IPS-15b (cell line): ENCODE results near the gene NHLRC2.

Experiments used
- H3K27me3 ChIP-seq: one replicate; pipeline ENCODE4 v1.6.1; 2013; ENCODE audit warnings: low read length; ENCODE audit not compliant: control insufficient read depth, insufficient read depth
- H3K36me3 ChIP-seq: one replicate; pipeline ENCODE4 v1.6.1; 2013; ENCODE audit warnings: low read length; ENCODE audit not compliant: control insufficient read depth, insufficient read depth
- H3K4me1 ChIP-seq: one replicate; pipeline ENCODE4 v1.6.1; 2013; ENCODE audit warnings: mild to moderate bottlenecking, low read length; ENCODE audit not compliant: control insufficient read depth, insufficient read depth
- H3K4me3 ChIP-seq: one replicate; pipeline ENCODE4 v1.5.1; 2013; ENCODE audit warnings: low read depth, low read length
- H3K9ac ChIP-seq: one replicate; pipeline ENCODE4 v1.6.1; 2013; ENCODE audit warnings: low read depth, mild to moderate bottlenecking, low read length
- H3K9me3 ChIP-seq: one replicate; pipeline ENCODE4 v1.6.1; 2013; ENCODE audit warnings: mild to moderate bottlenecking, low read length; ENCODE audit not compliant: control insufficient read depth, insufficient read depth

The NHLRC2 gene

DNA sequence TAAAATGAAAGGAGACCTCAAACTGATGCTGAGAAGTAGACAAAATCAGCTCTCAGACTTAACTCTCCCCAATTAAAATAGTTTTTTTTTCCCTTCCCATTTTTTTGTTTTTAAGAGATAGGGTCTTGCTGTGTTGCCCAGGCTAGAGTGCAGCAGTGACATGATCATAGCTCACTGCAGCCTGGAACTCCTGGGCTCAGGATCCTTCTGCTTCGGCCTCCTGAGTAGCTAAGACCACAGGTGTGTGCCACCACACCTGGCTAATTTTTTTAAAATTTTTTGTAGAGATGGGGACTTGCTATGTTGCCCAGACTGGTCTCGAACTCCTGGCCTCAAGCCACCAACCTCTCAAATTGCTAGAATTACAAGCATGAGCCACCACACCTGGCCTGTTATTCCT, 61.1 kb downstream of the NHLRC2 start:
- no peaks in the 10 kb centered on the region for H3K36me3 ChIP-seq
- no peak overlapping the region for H3K9ac ChIP-seq
- H3K4me1 ChIP-seq, result no peaks in the 10 kb centered on the region
- H3K9me3 ChIP-seq, result no peaks in the 10 kb centered on the region
- no peaks in the 10 kb centered on the region for H3K27me3 ChIP-seq
- no peak overlapping the region for H3K4me3 ChIP-seq

DNA sequence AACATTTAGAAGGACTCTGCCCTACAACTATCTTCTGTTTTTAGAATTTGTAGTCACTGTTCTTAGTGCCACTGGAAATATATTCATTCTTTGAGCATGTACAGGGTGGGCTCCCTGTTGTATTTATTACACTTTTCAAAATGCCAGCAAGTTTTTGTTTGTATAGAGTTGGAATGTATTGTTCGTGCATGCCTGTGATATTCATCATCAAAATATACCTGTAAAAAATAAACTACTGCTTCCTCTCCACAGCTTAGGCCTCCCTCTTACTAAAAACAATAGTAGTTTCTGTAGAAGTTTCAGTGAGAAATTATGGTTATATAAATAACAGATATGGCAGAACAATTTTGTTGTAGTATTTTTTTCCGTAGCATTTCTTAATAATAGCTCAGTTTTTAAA, 61.6 kb downstream of the NHLRC2 start:
- no peaks in the 10 kb centered on the region for H3K27me3 ChIP-seq
- no peaks in the 10 kb centered on the region for H3K4me1 ChIP-seq
- no peak overlapping the region for H3K9ac ChIP-seq
- H3K9me3 ChIP-seq, result no peaks in the 10 kb centered on the region
- no peaks in the 10 kb centered on the region for H3K36me3 ChIP-seq
- no peak overlapping the region for H3K4me3 ChIP-seq

DNA sequence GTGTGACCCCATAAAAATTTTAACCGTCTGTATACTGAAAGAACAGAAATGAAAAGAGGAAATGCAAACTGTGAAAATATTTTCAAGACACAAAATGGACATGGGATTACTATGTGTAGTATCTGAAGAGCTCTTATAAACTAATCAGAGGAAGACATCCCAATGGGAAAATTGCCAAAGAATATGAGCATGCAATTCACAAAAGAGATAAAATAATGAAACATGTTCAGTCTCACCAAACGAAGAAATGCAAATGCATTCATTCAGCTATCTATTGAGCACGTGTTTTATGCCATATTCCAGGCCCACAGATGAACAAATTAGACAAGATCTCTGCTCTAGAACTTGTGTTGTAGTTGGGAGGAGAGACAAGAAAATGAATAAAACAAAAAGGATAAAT, 63.2 kb downstream of the NHLRC2 start:
- Histone ChIP-seq H3K27me3 (no peaks in the 10 kb centered on the region), H3K9me3 (no peaks in the 10 kb centered on the region), H3K4me3 (no peak overlapping the region), H3K36me3 (no peaks in the 10 kb centered on the region), H3K9ac (no peak overlapping the region), H3K4me1 (no peaks in the 10 kb centered on the region)

DNA sequence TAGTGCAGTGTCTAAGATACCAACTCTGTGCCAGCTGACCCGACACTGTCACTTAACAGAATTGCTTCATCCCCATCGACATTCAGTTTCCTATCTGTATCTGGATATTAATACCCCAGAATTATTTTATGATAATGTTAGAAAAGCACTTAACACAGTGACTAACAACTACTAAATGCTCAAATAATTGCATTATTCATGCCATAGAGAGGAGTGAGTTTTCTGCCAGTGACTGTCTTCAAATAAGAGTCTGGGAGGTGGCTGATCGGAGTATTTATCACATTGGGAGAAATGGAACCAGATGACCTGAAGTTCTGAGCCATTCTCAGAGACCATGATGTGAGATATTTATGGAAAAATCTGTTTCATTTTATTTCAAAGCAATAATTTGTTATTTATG, 65.7 kb downstream of the NHLRC2 start:
- no peaks in the 10 kb centered on the region for H3K4me1 ChIP-seq
- no peak overlapping the region for H3K4me3 ChIP-seq
- no peaks in the 10 kb centered on the region for H3K27me3 ChIP-seq
- no peaks in the 10 kb centered on the region for H3K9me3 ChIP-seq
- no peak overlapping the region for H3K9ac ChIP-seq
- H3K36me3 ChIP-seq, result no peaks in the 10 kb centered on the region

DNA sequence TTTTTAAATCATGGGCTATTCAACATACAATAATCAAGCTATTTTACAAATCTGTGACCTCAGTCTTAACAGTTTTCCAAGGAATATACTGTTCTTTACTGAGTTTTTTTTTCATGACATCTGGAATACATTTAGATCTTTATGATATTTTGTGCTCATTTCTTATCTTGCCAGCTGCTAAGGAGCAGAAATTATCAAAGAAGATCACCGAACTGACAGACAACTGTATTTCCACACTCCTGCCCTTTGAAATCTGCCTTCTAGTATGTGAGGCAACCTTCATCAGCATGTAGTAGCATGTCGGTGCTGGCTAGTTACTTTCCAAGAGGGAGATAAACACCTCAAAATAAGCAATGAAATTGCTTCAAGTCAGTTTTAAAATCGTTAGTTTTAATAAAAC, 66.4 kb downstream of the NHLRC2 start:
- H3K9me3 ChIP-seq, result no peaks in the 10 kb centered on the region
- H3K9ac ChIP-seq, result no peak overlapping the region
- no peaks in the 10 kb centered on the region for H3K27me3 ChIP-seq
- no peaks in the 10 kb centered on the region for H3K36me3 ChIP-seq
- H3K4me1 ChIP-seq, result no peaks in the 10 kb centered on the region
- H3K4me3 ChIP-seq, result no peak overlapping the region

DNA sequence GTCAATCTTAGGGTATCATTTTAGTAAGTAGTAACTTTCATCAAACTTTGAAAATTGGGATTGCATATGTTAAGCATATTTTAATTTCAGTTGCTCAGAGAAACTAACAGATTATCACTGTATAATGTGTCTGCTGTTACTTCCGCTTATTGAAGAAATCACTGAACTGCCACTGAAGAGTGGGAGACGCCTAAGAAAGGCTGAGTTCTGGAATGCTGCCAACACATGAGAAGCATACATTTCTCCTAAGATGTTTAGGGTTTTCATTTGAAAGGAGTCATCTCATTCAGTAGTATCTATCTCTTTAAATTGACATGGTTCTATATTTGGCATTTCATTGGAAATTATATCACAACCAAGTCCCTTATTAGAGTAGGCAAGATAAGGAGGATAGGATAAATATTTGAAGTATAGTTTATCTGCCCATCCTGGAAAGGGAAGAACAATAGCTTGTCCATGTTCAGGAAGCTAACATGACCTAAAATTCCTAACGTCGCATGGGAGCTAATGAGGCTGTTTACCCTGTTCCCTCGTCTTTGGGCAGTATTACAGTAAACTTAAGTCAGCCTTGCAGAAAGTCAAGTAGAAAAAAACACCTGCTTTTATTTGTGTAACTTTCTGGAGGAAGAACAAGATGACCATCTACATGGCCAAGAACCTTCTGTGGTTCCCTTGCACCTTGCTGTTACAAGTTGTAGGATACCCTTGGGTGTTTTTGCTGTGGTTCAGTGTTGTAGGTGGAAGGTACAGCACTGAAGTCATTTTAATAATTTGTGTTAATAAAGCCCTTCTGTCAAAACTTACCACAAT, 67.3 kb downstream of the NHLRC2 start:
- Histone ChIP-seq H3K4me3 (no peak overlapping the region), H3K27me3 (no peaks in the 10 kb centered on the region), H3K36me3 (no peaks in the 10 kb centered on the region), H3K9me3 (no peaks in the 10 kb centered on the region), H3K9ac (no peak overlapping the region), H3K4me1 (no peaks in the 10 kb centered on the region)

DNA sequence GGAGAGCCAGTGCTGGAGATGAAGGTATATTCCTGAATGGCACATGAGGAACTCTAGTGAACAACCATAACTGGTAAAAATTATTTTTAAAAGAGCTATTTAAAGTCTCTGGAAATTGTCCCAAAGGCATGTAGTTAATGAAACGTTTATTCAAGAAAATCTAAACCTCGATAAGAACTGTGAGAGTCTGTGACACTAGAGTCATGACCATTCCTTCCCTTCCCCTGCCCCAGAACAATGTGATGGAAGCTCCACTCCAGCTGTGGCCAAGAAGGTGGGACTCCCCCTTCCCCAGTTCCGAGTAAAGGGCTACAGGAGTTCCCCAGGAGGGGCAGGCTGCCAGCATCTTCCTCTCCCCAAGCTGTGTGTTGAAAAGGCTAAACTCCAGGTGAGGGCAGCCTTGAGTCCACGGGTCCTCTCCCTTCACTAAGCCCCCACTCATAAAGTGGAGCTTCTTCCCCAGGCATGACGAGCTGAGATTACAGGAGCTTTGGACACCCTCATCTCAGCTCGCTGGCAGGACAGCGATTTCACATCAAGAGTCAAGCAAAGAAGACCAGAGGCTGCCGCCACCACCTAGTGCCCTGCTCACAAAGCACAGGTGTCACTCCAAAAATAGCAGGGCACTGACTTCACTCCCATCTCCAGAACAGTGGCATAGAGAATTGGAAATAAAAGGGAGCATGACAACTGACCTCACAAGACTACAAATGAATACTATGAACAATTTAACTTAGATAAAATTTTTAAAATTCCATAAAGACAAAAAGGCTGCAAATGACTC, 68.5 kb downstream of the NHLRC2 start:
- H3K4me1 ChIP-seq, result no peaks in the 10 kb centered on the region
- no peak overlapping the region for H3K9ac ChIP-seq
- H3K4me3 ChIP-seq, result no peak overlapping the region
- H3K27me3 ChIP-seq, result no peaks in the 10 kb centered on the region
- H3K9me3 ChIP-seq, result no peaks in the 10 kb centered on the region
- H3K36me3 ChIP-seq, result no peaks in the 10 kb centered on the region

DNA sequence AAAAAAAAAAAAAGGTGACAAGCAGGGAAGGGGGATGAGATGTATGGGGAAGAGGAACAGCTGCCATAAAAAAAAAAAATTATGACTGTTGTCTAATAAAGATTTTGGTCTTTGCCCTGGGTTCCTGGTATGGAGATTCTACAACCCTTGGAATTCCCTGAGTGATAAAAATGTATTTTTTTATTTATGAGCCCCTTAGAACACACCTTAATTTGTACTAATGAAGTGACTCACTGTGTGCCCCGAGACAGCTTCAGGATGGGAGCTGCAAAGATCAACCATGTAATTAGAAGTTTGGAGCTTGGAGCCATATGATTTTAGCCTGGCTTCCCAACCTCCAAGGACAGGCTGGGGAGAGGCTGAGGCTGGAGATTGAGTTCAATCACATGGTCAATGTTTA, 69.7 kb downstream of the NHLRC2 start:
- Histone ChIP-seq H3K36me3 (no peaks in the 10 kb centered on the region), H3K9me3 (no peaks in the 10 kb centered on the region)

DNA sequence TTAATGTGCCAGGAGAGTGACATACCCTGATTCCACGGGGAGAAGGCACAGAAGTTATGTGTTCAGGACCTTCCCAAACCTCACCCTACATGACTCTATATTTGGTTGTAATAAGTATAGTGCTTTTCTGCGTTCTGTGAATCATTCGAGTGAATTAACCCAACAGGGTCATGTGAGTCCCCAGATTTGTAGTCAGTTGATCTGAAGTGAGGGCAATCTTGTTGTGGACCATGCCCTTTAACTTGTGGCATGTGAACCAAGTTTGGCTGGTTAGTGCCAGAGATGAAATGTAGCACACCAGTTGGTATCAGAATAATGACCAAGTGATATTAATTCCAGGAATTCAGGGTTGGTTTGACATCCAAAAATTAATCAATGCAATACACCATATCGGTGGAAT, 70.2 kb downstream of the NHLRC2 start:
- Histone ChIP-seq H3K9me3 (no peaks in the 10 kb centered on the region), H3K9ac (no peak overlapping the region), H3K4me3 (no peak overlapping the region), H3K36me3 (no peaks in the 10 kb centered on the region), H3K27me3 (no peaks in the 10 kb centered on the region), H3K4me1 (no peaks in the 10 kb centered on the region)

More for the DNA sequence above, 69.7 kb downstream of the NHLRC2 start:
- no peak overlapping the region for H3K4me3 ChIP-seq
- H3K27me3 ChIP-seq, result no peaks in the 10 kb centered on the region
- no peak overlapping the region for H3K9ac ChIP-seq
- no peaks in the 10 kb centered on the region for H3K4me1 ChIP-seq

DNA sequence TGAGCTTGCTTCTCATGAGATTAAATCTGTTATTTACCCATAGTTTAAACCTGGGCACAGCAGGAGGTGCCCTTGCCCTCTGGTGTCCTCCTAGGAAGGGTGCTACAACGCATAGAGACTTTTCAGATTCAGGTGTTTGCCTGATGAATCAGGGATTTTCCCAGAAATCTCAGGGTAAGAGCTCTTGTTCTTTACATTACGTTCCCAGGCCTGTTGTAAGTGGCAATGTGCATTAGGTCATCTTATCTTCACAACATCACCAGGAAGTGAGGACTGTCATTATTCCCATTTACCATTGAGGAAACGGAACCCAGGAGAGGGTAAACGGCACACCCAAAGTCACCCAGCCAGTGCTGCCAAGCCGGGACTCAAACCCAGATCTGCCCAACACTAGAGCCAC, 73.0 kb downstream of the NHLRC2 start:
- Histone ChIP-seq H3K4me3 (no peak overlapping the region), H3K4me1 (no peaks in the 10 kb centered on the region), H3K9me3 (no peaks in the 10 kb centered on the region), H3K27me3 (no peaks in the 10 kb centered on the region), H3K9ac (no peak overlapping the region), H3K36me3 (no peaks in the 10 kb centered on the region)

DNA sequence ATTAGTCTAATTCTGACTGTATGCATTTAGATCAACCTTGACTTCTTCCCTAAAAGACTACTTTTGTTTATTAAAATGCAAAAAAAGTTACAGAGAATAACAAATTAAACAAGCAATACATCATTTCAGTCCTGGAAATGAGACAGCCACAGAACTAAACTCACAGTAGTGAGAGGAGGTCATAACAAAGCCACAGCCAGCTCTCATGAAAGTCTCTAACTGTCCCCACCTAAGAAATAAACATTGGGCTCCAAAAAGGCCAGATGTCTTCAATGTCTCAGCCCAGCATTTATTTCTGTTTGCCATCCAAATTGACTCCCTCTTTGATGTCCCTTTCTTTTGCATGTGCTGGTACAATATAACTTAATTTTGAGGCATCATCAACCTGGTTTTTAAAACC, 74.4 kb downstream of the NHLRC2 start:
- H3K4me1 ChIP-seq, result no peaks in the 10 kb centered on the region
- H3K4me3 ChIP-seq, result no peak overlapping the region
- no peaks in the 10 kb centered on the region for H3K9me3 ChIP-seq
- H3K36me3 ChIP-seq, result no peaks in the 10 kb centered on the region
- no peak overlapping the region for H3K9ac ChIP-seq
- H3K27me3 ChIP-seq, result no peaks in the 10 kb centered on the region

DNA sequence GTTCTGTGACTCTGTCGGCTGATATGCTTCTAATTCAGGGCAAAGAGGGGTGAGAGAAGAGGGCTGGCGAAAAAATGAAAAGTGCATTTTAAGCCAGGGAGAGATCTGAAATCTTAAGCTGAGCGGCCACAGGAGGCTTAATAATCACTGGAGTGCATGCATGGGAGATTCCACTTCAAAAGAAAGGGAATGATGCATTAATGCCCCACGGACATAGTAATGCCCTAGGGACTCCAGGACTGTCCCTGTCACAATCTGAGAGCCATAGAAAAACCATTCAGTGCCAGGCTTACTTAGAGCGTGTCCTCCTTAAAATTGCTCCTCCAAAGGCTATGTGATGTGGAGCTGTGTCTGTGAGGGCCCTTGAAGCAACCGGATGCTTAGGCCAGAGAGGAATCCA, 75.1 kb downstream of the NHLRC2 start:
- H3K4me3 ChIP-seq, result no peak overlapping the region
- no peaks in the 10 kb centered on the region for H3K4me1 ChIP-seq
- H3K36me3 ChIP-seq, result no peaks in the 10 kb centered on the region
- H3K27me3 ChIP-seq, result no peaks in the 10 kb centered on the region
- H3K9ac ChIP-seq, result no peak overlapping the region
- no peaks in the 10 kb centered on the region for H3K9me3 ChIP-seq
